RPMI7951 (cell line): Measurements from ENCODE around the gene AGBL4. TPM values are rescaled to one million over a fixed set of nuclear protein-coding genes. Genes with fewer than 3 reads are reported as not detected.

Experiments
- DNase-seq: peaks from one replicate; pipeline ENCODE4 v3.0.0-alpha.2; 2012; ENCODE audit warnings: low read depth
- total RNA-seq: library from RNA; depleted of rRNA; stranded (reverse); fragments of >200 nt; shearing (Covaris generic); gene quantifications from 2 replicates; pipeline ENCODE4 v1.2.3, GENCODE V29; 2014

AGBL4 gene
- total RNA-seq, 1 experiment from 2014 or later: not detected

DNA sequence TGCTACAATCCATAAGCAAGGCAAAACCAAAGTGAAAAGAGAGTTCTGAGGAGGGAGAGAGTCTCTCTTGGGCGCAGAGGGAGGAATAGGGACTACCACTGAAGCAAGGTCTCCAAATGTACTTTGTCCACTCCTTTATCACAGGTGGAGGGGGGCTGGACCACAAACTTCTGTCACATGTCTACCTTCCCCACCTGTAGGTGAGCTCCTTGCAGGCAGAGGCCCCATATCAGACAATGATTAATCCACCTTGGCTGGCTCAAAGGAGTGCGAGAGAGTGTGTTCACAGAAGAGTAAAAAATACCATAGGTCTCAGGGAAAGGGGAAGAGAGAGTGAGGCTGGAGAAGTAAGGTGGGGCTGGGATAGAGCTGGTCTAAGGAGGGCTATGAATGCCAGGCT lies 1251.5 kb downstream of the AGBL4 start:
- DNase-seq: no peak

- DNase-seq: no peak
Measured at GRCh38 chr1:48771561-48771960, 1252.2 kb downstream of the AGBL4 start.

- DNase-seq: no peak
Measured at GRCh38 chr1:48767975-48768510, 1255.7 kb downstream of the AGBL4 start.

DNA sequence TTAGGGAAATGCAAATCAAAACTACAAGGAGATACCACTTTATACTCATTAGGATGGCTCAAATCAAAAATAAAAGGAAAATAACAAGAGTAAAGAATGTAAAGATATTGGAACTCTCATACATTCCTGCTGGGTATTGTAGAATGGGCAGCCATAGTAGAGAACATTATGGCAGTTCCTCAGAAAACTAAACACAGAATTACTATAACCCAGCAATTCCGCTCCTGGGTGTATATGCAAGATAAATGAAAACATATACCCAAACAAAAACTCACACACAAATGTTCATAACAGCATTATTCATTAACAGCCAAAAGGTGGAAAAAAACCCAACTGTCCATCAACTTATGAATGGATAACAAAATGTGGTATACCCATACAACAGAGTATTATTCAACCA lies 1258.4 kb downstream of the AGBL4 start:
- DNase-seq: no peak

DNA sequence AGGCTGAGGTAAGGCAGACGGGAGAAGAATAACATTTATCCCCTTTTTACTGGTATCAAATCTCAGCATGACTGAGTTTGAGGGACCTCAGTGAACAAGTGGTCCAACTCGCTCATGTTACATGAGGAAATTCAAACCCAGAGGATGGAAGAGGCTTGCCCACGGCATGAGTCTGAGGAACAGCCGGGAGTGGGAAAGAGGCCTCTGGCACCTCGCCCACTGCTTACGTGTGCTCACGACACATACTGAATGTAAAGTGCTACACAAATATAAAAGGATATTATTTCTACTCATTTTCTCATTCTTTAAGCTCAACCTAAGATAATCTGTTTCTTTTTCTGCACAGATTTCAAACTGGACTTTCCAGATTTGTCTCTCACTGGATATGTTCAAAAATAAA lies 1261.8 kb downstream of the AGBL4 start:
- peak; percentile 9 for DNase-seq

GRCh38 chr1:48761411-48761810 lies 1262.3 kb downstream of the AGBL4 start:
- peak; percentile 49 for DNase-seq

DNA sequence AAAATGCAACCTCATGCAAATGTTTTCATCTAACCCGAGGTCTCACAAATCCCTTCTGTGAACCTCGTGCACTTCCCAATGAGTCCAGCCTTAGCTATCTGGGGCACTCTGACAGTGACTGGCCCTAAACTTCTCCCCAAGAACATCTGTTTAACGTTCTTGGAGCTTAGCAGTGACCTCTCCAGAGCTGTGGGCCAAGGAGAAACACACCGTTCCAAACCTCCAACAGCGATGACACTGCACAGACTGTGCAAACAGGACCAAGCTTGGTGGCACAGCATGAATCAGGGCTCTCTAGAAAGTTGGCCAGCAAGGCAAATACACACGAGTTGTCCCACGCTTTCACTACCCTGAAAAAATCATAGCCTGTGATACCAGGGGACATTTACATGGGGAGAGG lies 1262.9 kb downstream of the AGBL4 start:
- no peak for DNase-seq

DNA sequence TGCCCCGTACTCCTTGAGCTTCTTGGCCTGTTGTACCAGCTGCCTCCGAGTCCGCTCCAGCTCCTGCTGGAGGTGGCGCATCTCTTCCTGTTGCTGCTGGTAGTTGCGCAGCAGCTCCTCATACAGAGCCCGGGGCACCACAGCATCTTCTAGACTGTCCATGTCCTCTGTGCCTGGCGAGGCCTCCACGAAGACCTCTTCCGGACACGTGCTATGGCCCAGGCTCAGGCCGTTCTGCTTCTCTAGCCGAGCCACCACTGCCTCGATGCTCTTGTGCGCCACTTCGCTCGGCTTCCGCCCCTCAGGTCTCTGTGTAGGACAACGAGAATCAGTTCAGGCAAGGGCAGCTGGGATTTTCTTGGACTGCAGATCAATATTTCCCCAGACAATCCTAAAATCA lies 1264.8 kb downstream of the AGBL4 start:
- DNase-seq: no peak

GRCh38 chr1:48757363-48757762 lies 1266.4 kb downstream of the AGBL4 start:
- no peak for DNase-seq

GRCh38 chr1:48756683-48757316 lies 1267.0 kb downstream of the AGBL4 start:
- no peak for DNase-seq

- DNase-seq: no peak
Measured at GRCh38 chr1:48753293-48753692, 1270.5 kb downstream of the AGBL4 start.

DNA sequence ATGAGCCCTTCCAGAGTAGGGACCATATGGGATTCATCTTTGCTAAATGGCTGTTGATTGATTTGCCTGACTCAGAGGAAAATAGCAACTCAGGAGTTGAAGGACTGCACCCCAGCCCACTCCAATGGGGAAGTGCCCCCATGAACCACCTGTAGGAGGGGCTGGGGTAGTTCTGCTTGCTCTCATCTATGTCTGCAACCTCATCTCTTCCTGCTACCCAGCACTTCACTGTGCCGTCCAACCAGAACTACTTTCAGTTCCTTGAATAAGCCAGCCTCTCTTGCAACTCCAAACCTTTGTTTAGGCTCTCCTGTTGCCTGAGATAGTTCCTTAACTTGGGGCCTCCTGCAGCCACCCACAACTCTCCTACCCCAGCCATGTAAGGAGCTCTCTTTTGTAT lies 1273.6 kb downstream of the AGBL4 start:
- DNase-seq: no peak

DNA sequence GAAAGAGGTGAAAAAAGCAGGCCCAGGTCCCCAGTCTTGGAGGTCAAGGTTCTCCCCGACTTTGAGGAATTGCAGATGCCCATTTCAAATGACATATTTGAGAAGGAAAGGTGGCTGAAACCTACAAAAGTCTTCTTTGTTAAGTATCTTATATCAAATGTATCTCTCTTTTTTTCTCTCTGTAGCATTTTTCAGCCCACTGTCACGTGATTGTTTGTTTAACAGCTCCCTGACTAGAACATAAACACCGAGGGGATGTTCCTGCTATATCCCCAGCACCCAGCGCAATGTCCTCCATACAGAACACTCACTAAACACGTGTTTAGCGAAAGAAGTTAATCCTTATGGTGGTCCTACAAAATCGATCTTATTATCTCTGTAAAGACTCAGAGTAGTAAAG lies 1274.7 kb downstream of the AGBL4 start:
- no peak for DNase-seq

GRCh38 chr1:48746906-48747305 lies 1276.8 kb downstream of the AGBL4 start:
- DNase-seq: no peak

DNA sequence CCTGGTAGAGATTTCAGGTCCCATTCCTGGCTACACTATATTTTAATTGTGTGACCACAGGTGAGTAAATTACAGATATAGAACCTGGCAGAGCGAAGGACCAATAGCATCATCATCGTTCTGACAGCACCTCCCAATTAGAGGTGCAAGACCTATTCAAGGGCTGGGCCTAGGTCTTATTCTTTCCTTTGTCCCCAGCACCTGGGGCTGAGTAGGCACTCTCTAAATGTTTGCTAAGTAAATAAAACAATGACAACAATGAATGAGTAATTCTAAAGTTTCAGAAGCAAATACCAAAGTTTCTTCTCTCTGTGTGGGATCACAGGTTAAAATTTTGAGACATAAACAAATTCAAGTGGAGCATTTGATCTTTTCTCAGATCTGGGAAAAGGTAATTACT lies 1279.7 kb downstream of the AGBL4 start:
- no peak for DNase-seq

GRCh38 chr1:48743480-48743879 lies 1280.3 kb downstream of the AGBL4 start:
- DNase-seq: no peak

GRCh38 chr1:48741380-48741779 lies 1282.4 kb downstream of the AGBL4 start:
- DNase-seq: no peak

GRCh38 chr1:48740621-48741020 lies 1283.1 kb downstream of the AGBL4 start:
- DNase-seq: no peak

DNA sequence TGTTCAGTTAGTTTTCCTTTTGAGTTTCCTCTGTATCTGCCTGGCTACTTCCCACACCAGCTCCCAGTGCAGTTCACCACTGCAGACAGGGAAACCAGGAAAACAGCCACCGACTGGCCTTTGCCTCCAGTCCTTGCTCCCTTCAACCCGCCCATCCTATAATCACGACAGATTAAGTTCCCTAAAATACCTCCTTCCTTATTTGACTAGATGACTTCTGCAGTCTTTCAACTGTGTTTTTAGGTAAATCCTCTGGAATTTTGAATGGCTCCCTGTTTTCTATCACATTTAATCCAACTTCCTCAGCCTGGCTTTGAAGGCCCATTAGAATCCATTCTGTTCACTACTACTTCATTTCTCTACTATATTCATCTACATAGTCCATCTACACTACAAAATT lies 1284.7 kb downstream of the AGBL4 start:
- no peak for DNase-seq

DNA sequence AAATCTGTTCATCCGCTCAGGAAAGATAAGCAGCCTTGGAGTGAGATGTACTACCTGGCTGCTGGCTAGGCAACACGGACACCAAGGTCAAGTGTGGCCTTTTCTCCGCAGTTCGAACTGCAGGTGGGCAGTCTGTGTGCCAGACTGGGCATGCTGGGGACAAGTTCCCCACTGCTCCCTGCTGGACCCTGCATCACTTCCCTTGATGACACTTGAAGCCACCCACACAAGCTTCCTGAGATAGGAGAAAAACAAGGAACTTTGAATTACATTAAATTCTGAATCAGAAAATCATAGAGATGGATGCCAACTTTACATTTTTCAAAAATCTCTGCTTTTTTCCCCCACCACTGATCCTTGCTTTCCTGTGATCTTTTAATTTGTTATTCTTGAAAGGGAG lies 1285.4 kb downstream of the AGBL4 start:
- no peak for DNase-seq

- DNase-seq: no peak
Measured at GRCh38 chr1:48735796-48736195, 1288.0 kb downstream of the AGBL4 start.

- no peak for DNase-seq
Measured at GRCh38 chr1:48730164-48730910, 1293.4 kb downstream of the AGBL4 start.

DNA sequence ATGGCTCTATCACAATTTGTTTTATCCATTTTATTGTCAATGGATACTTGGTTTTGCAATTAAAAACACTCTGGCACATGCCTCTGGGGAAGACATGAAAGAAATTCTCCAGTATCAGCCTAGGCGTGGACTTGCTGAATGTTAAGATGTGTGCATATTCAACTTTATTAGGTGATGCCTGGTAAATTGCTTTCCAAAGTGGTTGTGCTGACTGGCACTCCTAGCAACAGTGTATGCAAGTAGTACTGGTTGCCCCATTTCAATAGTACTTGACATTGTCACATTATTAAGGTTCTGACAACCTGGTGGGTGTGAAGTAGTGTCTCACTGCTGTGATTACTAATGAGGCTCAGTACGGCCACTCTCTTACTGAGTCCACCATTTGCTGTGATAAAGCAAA lies 1295.2 kb downstream of the AGBL4 start:
- no peak for DNase-seq
